HG02678 (cell line): ENCODE results near the gene SHISA4.
"Not testable (repeated sequence)": the region's sequence is repeated elsewhere in the genome, so short reads cannot be mapped to it uniquely, and the experiment has no call there.

ENCODE experiments used
- ATAC-seq: cut with Tn5 transposase; IDR thresholded peaks from one replicate; pipeline ENCODE4 v1.9.1; 2021; ENCODE audit warnings: mild to moderate bottlenecking, moderate library complexity; ENCODE audit not compliant: unreplicated experiment

The SHISA4 gene

DNA sequence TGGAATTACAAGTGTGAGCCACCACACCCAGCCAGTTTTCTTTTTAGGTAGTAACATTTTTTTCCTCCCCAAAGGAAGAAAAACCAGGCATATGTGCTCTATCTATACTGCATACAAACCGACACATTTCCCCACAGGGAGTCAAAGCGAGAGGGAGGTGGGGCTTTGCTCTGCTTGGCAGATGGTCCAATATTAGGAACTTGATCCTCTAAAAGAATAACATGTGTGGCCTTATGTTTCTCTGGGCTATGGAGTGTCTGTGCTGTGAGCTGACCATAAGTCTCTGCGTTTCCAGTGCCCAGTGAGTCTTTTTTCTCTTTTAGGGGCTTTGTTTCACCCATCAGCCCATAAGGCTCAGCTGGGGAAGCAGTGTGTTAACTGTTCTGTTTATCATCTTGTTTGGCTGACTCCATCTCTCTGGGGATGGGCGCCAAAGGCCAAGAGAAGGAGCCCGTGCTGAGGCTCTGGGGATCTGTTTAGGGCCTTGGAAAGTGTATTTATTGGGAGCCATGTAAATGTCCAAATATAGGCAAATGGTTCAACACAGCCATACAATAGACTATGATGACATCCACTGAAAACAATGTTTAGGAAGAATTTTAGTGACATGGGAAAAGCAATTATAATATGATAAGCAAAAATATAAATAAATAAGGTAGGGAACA, 37.4 kb downstream of the SHISA4 start:
- ATAC-seq: no peak

DNA sequence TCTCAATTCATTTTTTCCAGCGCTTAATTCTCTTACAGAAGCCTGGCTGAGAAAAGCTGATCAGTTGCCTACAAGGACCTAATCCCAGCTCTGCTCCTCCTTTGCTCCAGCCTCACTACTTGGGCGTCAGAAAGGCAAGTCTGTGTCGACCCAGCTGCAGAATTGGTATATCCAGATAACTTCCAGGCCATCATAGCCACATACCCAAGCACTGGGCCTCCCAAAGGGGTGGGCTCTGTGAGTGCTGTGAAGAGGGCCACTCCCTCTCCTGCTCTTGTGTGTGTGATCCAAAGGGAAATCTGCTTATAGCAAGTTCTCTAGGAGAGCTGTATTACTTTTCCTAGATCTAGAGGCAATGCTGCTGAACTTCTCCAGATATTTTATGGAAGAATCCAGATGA, 39.6 kb downstream of the SHISA4 start:
- ATAC-seq: no peak

DNA sequence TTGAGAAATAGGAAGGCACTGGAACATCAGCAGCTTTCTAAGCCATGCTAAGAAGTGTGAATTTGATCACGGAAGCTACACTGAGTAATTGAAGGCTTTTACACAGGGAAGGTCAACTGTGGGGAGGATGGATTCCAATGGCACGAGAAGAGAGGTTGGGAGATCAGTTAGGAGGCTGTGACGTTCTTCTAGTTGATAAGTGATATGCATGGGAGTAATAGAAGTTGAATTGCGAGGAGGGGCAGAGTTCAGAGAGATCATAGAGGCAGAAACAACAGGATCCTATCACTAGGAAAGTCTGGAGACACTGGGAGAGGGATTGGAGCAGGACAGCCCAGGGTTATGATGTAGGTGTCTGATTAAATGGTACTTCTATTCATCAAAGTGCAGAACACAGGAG, 41.4 kb downstream of the SHISA4 start:
- ATAC-seq: no peak

DNA sequence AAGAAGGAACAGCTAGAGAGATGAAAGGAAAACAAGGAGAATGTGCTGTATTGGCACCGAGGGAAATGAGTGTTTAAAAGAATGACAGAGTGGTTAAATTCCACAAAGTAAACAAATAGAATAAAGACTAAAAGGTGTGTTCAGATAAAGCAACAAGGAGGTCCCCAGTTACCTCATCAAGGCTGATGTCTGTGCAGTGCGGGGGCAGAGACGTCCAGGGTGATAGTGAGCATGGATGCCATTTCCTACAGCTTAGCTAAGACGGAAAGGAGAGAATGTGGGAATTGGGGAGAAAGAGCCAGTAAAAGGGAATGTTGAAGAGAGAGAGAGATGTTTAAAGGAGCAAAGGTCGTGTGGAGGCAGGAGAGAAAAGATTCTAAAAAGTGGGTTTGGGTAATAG, 42.1 kb downstream of the SHISA4 start:
- no peak for ATAC-seq

DNA sequence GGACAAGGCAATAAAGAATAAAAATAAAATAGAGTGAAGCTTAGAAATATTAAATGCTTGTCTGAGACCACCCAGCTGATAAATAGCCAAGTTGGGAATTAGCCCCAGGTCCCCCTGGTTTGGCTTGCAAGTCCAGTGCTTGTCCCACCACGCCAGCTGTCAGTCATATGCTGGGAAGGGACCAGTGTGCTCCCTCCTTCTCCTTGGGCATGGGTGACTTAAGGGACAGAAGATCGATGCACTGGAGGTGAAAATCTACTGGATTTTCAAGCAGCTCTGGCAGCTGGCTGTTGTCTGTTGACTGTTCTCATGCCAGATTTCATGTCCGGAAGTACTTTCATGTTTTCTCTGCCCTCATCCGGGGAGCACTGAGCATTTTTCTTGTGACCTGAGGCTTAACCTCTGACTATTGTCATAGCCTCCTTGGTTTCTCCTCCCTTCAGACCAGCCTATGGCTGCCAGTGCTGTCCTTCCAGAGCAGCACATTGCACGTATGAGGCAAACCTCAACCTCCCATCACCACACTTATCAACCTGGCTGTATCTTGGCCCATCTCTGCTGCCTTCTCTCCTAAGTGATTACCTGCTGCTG, 45.2 kb downstream of the SHISA4 start:
- ATAC-seq: no peak

DNA sequence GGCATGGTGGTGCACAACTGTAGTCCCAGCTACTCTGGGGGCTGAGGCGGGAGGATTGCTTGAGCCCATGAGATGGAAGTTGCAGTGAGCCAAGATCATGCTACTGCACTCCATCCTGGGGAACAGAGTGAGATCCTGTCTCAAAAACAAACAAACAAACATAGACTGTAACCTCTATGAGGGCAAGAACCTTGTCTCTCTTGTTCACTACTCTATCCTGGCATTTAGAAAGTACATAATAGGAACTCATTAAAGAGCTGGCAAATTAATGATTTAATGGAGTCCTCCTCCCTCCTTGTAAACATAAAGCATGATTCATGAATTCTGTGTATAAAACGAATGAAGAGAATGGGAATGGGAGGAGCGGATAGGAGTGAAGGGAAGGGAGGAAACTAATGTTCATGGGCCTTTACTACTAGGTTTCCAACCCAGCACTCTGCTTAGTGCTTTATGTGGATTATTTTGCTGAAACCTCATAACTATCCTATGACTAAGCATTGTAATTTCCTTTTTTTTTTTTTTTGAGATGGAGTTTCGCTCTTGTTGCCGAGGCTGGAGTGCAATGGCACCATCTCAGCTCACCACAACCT, 49.0 kb downstream of the SHISA4 start:
- ATAC-seq: no peak

DNA sequence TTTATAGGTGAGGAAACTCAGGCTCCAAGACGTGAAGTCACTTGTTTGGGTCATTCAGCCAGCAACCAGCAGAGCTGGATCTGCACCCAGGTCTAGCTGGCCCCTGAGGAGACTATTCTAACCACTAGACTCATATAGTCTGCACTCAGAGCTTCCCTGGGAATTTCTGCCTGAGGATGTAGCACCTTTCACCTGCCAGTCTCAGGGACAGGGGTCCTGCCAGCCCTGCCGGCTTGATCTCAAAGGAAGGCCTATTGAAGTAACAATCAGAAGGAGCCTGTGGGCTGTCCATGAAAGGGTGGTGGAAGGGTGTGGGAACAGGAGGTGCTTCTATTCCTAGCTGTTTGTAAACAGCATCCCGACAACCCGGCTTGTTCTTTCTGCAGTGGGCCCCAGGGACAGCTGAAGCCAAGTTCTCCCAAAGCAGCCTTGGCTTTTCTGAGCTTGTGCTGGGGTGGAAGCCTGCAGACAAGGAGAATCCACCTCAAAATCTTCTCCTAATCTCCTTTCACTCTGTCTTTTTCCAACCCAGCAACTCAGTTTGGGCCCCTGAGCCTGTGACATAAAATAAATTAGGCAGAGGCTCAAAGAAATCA, 49.8 kb downstream of the SHISA4 start:
- no peak for ATAC-seq

DNA sequence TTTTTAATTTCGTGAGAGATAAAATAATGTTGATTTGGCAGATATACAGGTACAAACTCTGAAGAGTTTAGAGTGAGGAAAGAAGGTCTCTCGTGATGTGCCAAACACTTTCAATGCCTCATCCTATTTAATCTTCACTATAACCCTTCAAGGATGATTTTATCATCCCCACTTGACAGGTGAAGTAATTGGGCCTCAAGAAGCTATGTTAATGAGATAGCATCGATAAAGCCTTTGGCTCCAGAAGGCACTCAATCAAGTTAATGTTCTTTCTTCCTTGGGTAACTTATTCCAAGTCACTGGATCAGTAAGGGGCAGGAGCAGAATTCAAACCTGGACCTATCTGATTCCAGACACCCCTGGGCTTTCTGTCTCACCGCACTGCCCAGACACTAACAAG, 50.5 kb downstream of the SHISA4 start:
- ATAC-seq: no peak

DNA sequence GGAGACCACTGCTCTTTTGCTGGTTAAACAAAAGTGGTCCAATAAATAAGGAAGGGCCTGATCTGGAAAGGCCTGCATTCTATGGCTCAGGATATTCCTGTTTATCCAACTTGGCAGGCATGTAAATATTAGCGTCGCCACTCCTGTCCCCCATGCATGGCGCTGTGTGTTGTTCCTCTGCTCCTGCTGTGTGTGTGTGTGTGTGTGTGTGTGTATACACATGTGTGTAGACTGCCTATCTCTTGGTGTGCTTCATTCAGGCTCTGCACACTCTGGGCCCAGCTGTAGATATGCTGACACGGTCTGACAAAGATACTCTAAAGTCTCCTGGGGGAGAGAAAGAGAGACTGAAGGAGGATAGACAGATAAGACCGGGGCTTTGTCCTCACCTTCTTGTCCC, 50.9 kb downstream of the SHISA4 start:
- ATAC-seq: no peak

DNA sequence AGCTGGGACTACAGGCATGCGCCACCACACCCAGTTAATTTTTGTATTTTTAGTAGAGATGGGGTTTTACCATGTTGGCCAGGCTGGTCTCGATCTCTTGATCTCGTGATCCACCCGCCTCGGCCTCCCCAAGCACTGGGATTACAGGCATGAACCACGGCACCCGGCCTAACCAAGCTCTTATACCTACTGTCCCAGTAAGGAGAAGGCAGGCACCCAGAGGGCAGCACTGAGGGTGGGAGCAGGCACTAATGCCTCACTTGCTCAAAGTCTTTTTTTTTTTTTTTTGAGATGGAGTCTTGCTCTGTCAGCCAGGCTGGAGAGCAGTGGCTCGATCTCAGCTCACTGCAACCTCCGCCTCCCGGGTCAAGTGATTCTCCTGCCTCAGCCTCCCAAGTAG, 51.6 kb downstream of the SHISA4 start:
- ATAC-seq: not testable (repeated sequence)

DNA sequence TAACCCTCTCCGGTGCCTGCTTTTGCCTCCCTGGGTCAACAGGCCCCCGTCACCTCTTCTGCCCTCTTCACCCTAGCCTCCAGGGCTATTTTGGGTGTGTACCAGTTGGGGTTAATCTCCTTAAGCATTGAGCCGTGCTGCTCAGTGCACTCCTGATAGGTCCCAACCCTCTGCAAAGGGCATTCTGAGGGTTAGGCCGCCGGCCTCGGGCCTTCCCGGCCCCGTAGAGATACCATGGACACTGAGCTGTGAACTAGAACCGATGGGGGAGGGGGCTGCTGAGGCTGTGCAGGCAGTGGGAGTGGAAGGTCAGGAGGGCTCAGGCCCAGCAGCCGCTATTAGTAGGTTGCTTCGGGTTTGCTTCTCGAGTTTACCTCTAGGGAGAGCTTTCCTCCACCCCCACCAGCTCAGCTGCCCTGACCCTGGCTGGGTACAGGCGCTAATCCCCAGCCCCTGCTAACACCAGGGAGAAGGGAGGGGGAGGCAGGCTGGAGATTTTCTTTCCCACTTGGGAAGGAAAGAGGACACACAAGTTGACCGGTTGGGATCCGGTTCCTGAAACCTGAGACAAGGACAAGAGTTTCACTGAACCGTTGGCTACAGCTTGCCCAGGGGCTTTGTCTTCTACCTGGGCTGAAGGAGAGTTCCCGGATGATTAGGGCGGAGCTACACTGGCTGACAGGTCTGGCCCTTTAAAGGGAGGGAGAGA, 52.9 kb downstream of the SHISA4 start:
- ATAC-seq: no peak

DNA sequence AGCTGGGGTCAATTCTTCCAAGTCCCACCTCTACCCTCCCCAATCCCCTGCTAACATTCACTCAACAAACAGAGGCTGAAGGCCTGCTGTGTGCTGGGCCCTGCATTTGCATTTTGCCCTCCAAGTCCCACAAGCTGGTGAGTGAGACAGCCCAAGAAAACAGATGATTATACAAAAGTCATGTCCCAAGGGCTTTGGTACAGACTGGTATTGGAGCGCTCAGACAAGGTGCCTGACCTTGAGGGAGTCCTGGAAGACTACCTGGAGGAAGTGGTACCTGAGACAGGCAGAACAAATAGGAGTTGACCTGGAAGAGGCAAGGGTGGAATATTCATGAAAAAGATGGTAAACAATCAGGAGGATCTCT, 53.4 kb downstream of the SHISA4 start:
- no peak for ATAC-seq
